DOHH2 (cell line): ENCODE results near the gene KCTD17.

ENCODE experiments used
- EZH2phosphoT487 ChIP-seq: fragments of 200-600 bp; sonication (generic); IDR thresholded peaks from 2 replicates; pipeline ENCODE4 v1.6.1; 2017; ENCODE audit warnings: borderline replicate concordance, mild to moderate bottlenecking, antibody characterized with exemption, low read length, moderate library complexity, mixed read lengths
- TF ChIP-seq, protein P1 (sequence below): fragments of 200-600 bp; sonication (generic); IDR thresholded peaks from one replicate; pipeline ENCODE4 v1.5.1; 2014; ENCODE audit warnings: antibody characterized with exemption, mild to moderate bottlenecking, low read depth, low read length; ENCODE audit not compliant: poor library complexity, severe bottlenecking

DNA sequence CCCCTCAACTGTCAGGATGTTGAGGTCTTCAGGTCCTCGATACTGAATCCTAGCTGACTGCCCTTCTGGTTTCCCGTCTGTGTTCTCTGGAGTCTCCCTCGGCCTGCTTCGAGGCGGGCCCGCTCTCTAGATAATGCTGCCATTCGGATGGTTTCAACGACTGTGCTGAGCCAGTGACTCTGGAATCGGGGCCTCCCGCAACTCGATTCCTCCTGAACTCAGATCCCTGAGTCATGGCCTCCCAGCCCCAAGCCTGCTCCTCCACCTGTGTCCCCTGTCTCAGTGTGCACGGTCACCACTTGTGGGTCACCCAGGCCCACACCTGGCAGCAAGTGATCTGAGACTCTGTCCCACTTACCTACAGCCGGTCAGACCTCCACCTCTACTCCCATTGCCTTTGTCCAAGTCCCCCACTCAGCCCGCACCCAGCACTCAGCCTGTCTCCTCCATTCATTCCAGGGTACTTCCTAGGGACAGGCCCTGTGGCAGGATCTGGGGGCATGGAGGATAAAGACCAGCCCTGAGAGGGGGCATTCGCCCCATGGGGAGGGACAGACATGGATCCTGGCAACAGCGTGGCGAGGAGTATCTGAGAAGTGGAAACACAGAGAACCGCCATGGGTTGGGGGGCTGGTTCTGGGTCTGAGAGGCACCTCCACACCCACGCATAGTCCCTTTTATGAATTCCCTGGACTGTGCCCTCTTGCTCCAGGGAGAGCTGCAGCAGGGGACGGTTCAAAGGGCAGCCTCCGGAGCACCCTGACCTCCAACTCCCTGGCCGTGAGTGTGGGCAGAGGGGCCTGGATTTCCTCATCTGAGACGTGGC lies 17.7 kb upstream of the KCTD17 start:
- TF ChIP-seq, protein P1, sequence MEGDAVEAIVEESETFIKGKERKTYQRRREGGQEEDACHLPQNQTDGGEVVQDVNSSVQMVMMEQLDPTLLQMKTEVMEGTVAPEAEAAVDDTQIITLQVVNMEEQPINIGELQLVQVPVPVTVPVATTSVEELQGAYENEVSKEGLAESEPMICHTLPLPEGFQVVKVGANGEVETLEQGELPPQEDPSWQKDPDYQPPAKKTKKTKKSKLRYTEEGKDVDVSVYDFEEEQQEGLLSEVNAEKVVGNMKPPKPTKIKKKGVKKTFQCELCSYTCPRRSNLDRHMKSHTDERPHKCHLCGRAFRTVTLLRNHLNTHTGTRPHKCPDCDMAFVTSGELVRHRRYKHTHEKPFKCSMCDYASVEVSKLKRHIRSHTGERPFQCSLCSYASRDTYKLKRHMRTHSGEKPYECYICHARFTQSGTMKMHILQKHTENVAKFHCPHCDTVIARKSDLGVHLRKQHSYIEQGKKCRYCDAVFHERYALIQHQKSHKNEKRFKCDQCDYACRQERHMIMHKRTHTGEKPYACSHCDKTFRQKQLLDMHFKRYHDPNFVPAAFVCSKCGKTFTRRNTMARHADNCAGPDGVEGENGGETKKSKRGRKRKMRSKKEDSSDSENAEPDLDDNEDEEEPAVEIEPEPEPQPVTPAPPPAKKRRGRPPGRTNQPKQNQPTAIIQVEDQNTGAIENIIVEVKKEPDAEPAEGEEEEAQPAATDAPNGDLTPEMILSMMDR, result no peak
- no peak for TF ChIP-seq EZH2phosphoT487
